GM12873 (cell line): ENCODE results near the gene PACRG.

ENCODE experiments used
- TF ChIP-seq, protein P1 (sequence below): IDR thresholded peaks from 2 replicates; pipeline ENCODE4 v1.5.1; 2012; ENCODE audit warnings: low read depth, mild to moderate bottlenecking, moderate library complexity, low read length, control low read depth; ENCODE audit not compliant: insufficient read depth; ENCODE audit errors: missing control alignments

Gene PACRG

DNA sequence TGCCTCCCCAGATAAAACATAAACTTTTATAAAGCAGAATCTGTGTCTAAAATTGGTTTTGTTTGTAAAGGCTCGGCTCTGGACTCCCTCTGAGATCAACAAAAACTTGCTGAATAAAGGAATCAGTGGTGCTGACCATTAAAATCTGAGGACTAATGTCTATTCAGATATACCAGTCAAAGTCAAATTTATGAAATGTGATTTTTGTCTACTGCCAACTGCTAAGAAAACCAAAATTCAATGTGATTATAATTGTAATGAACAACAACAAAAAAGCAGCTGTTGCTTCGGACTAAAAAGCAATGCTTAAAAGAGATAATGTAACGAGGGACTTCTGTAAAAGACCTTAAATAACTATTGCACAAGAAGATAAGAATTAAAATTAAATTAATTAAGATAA is 26.8 kb upstream of the PACRG start:
- TF ChIP-seq, protein P1, sequence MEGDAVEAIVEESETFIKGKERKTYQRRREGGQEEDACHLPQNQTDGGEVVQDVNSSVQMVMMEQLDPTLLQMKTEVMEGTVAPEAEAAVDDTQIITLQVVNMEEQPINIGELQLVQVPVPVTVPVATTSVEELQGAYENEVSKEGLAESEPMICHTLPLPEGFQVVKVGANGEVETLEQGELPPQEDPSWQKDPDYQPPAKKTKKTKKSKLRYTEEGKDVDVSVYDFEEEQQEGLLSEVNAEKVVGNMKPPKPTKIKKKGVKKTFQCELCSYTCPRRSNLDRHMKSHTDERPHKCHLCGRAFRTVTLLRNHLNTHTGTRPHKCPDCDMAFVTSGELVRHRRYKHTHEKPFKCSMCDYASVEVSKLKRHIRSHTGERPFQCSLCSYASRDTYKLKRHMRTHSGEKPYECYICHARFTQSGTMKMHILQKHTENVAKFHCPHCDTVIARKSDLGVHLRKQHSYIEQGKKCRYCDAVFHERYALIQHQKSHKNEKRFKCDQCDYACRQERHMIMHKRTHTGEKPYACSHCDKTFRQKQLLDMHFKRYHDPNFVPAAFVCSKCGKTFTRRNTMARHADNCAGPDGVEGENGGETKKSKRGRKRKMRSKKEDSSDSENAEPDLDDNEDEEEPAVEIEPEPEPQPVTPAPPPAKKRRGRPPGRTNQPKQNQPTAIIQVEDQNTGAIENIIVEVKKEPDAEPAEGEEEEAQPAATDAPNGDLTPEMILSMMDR = no peak

GRCh38 chr6:162701551-162701950 is 26.2 kb upstream of the PACRG start:
- TF ChIP-seq, protein P1 = no peak

- TF ChIP-seq, protein P1 = no peak
Measured at GRCh38 chr6:162702446-162702845, 25.3 kb upstream of the PACRG start.

- TF ChIP-seq, protein P1 = no peak
Measured at GRCh38 chr6:162704001-162704400, 23.8 kb upstream of the PACRG start.

DNA sequence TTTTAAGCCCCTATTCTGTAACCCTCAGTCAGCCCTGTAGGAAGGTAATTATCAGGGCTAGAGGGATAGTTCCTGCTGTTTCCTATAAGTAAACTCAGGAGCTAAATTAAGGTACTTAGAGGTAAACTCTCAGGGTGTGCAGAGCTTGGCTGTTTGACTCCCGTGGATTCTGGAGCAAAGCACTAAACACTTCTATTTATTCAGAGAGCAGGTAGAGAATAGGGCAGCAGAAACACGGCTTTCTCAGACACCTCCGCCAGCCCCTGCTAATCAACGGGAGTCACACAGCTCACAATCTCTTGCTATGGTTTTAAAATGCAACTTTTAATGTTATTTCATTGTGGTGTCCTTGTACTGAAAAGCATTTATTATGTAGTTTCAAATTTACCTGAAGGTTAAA is 22.0 kb upstream of the PACRG start:
- TF ChIP-seq, protein P1 = no peak

- TF ChIP-seq, protein P1 = no peak
Measured at GRCh38 chr6:162706232-162706631, 21.5 kb upstream of the PACRG start.

GRCh38 chr6:162708971-162709370 is 18.8 kb upstream of the PACRG start:
- TF ChIP-seq, protein P1 = no peak
